Fibroblast of peridontal ligament (primary cell): ENCODE data around the gene DDX20.

Experiments
- DNase-seq: peaks from one replicate; pipeline ENCODE4 v3.0.0-alpha.2; 2010; ENCODE audit errors: extremely low read depth

Gene DDX20

GRCh38 chr1:111747947-111748346 lies 7.8 kb upstream of the DDX20 start:
- no peak for DNase-seq

- no peak for DNase-seq
These were observed 6.1 kb upstream of the DDX20 start for GRCh38 chr1:111749628-111750027.

- DNase-seq = no peak
These were observed 4.8 kb upstream of the DDX20 start for GRCh38 chr1:111750856-111751255.

GRCh38 chr1:111751906-111752575 lies 3.7 kb upstream of the DDX20 start:
- DNase-seq = no peak

- DNase-seq = peak; percentile 80
These were observed 744 bp upstream of the DDX20 start for GRCh38 chr1:111754984-111755330.

- DNase-seq = no peak
These were observed 418 bp downstream of the DDX20 start for GRCh38 chr1:111756124-111756513.

GRCh38 chr1:111758373-111758772 lies 2.7 kb downstream of the DDX20 start:
- no peak for DNase-seq

GRCh38 chr1:111761717-111762116 lies 6.0 kb downstream of the DDX20 start:
- DNase-seq = no peak

- no peak for DNase-seq
These were observed 6.6 kb downstream of the DDX20 start for GRCh38 chr1:111762332-111762731.

GRCh38 chr1:111768023-111768422 lies 12.3 kb downstream of the DDX20 start:
- DNase-seq = no peak

- DNase-seq = no peak
These were observed 12.9 kb downstream of the DDX20 start for GRCh38 chr1:111768625-111769024.

- DNase-seq = peak; percentile 88
These were observed 13.9 kb downstream of the DDX20 start for GRCh38 chr1:111769517-111770146.

GRCh38 chr1:111770916-111771315 lies 15.2 kb downstream of the DDX20 start:
- no peak for DNase-seq

GRCh38 chr1:111775966-111776365 lies 20.3 kb downstream of the DDX20 start:
- DNase-seq = no peak

GRCh38 chr1:111776391-111776790 lies 20.7 kb downstream of the DDX20 start:
- DNase-seq = peak; percentile 46

GRCh38 chr1:111776861-111777260 lies 21.2 kb downstream of the DDX20 start:
- DNase-seq = no peak

- no peak for DNase-seq
These were observed 21.6 kb downstream of the DDX20 start for GRCh38 chr1:111777301-111777700.

GRCh38 chr1:111778066-111778465 lies 22.4 kb downstream of the DDX20 start:
- no peak for DNase-seq

GRCh38 chr1:111778541-111779051 lies 22.9 kb downstream of the DDX20 start:
- peak; percentile 77 for DNase-seq

GRCh38 chr1:111779546-111779945 lies 23.8 kb downstream of the DDX20 start:
- DNase-seq = no peak

- DNase-seq = no peak
These were observed 28.7 kb downstream of the DDX20 start for GRCh38 chr1:111784273-111784901.

- DNase-seq = no peak
These were observed 31.0 kb downstream of the DDX20 start for GRCh38 chr1:111786669-111787207.

- DNase-seq = peak; percentile 51
These were observed 33.4 kb downstream of the DDX20 start for GRCh38 chr1:111789142-111789541.
